Activated naive CD4-positive, alpha-beta T cell treated with anti-CD3 and anti-CD28 coated beads, Interleukin-2, amount 10 ng/mL, durations not matched to agents 7 days and 5 days (primary cell): Measurements from ENCODE around the gene NDOR1.
A peak's percentile ranks its signal among the peaks of the same experiment; 100 is the strongest.

Experiments used
- CTCF ChIA-PET: fragments of 350-600 bp; sonication (Branson Sonifier 250); formaldehyde crosslinking; loops from one replicate; lab custom pipeline; 2021; ENCODE audit warnings: antibody characterized with exemption; lab: Charles Lee
- DNase-seq: peaks from one replicate; pipeline ENCODE4 v3.0.0-alpha.2; 2020
- H3K27ac Mint-ChIP-seq: one replicate; pipeline ENCODE4 v1.8.0; 2021; ENCODE audit warnings: mild to moderate bottlenecking, moderate library complexity, mixed read lengths
- H3K27me3 Mint-ChIP-seq: one replicate; pipeline ENCODE4 v1.8.0; 2021; ENCODE audit warnings: mild to moderate bottlenecking, mixed read lengths
- H3K36me3 Mint-ChIP-seq: one replicate; pipeline ENCODE4 v1.8.0; 2021; ENCODE audit warnings: mixed read lengths
- H3K4me1 Mint-ChIP-seq: one replicate; pipeline ENCODE4 v1.8.0; 2021; ENCODE audit warnings: mixed read lengths
- H3K4me3 Mint-ChIP-seq: one replicate; pipeline ENCODE4 v1.8.0; 2021; ENCODE audit warnings: mild to moderate bottlenecking, moderate library complexity, mixed read lengths
- H3K9me3 Mint-ChIP-seq: one replicate; pipeline ENCODE4 v1.8.0; 2021; ENCODE audit warnings: mixed read lengths

Gene NDOR1

DNA sequence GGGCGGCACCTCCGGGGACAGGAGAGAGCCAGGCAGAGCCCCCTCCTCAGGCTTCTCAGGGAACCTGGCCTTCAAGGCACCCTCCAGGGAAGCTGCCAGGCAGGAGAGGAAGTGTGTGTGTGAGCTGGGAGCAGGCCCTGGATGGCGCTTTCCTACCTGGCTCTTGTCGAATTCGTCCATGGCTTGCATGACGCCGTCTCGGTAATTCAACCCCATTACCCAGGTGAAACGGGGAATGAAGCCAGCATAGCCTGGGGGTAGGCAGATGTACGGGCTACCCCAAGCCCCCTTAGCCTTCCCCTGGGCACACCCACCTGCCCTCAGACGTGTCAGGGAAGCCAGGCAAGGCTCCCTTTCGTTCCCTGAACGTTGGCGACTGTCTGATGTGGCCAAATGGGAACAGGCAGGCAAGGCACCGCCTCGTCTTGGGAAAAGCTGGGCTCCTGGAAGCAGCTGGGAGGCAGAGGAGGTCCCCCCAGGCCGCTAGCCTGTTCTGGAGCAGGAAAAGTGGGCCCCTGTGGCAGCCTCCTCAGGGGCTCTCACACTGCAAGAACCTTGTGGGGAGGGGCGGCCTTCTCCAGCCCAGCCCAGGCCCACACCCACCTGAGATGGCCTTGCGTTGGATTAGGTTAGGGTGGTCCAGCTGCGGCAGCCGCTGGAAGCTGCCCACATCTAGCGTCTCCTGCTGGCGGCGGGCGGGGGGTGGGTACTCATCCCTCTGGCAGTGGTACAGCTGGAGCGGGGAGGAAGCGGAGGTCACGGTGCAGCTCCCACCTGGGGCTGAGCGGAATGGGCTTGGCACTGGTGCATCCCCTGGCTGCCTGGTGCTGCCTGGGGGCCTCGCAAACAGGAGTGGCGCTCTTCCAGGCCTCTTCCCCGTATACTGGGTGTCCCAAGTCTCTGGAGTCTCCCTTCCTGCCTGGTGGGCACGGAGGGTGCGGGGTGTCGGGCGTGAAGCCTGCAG lies 39.3 kb downstream of the NDOR1 start:
- no peak overlapping the region for H3K27ac Mint-ChIP-seq
- peaks cover 22% of the 10 kb centered on the region for H3K4me1 Mint-ChIP-seq
- peaks cover 23% of the 10 kb centered on the region for H3K36me3 Mint-ChIP-seq
- no peak overlapping the region for H3K4me3 Mint-ChIP-seq
- H3K27me3 Mint-ChIP-seq: peaks cover 13% of the 10 kb centered on the region
- no peaks in the 10 kb centered on the region for H3K9me3 Mint-ChIP-seq
- CTCF ChIA-PET: interaction anchor here (0.9 kb wide), 1 partner anchor 14 kb away, joined by 3 read pairs; no protein-coding TSS in a partner anchor
- DNase-seq: no peak

DNA sequence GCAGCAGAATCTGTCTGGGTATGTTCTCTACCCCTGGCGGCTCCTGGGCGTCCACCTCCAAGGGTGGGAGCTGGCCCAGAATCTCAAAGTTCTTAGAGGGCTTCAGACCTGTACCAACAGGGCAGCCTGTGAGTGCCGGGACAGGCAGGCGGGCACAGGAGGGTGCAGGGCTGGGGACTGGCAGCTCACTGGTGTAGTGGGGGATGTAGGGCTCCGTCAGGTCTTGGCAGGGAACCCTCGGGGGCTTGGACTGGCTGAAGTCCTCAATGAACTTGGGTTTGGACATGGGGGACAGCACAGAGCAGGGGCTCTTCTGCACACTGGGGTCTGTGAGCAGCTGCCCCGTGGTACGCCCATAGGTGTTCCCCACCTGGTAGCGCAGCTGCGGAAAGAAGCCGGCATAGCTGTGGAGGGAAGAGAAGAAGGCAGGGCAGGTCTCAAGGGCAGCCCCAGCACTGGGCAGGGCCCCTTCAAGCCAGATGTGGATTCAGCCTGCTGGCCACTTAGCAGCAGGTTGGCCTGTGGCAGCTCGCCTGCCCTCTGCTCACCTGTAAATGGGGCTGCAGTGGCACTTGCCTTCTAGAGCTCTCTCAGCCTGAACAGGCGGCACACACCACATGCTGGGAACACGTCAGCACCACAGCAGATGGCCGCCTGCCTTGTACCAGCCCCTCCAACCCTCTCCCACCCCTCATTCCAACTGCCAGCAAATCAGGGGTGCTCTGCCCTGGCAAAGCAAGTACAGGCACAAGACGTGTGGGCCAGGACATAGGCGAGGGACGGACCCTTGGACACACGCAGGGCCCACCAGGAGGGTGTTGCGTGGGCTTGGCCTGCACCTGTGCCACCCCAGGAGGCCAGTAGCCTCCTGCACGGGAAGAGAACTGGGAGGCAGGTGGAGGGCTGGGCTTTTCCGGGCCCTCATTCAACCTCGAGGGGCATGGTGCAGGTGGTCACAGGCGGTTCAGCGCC lies 40.2 kb downstream of the NDOR1 start:
- Mint-ChIP-seq H3K27me3 (peaks cover 18% of the 10 kb centered on the region), H3K27ac (no peak overlapping the region), H3K4me3 (no peak overlapping the region), H3K9me3 (no peaks in the 10 kb centered on the region), H3K36me3 (peaks cover 23% of the 10 kb centered on the region), H3K4me1 (peaks cover 20% of the 10 kb centered on the region)
- CTCF ChIA-PET: interaction anchor here (0.9 to 1.9 kb wide), 2 partner anchors 9 to 13 kb away, joined by 3 to 5 read pairs; no protein-coding TSS in a partner anchor
- DNase-seq: no peak

DNA sequence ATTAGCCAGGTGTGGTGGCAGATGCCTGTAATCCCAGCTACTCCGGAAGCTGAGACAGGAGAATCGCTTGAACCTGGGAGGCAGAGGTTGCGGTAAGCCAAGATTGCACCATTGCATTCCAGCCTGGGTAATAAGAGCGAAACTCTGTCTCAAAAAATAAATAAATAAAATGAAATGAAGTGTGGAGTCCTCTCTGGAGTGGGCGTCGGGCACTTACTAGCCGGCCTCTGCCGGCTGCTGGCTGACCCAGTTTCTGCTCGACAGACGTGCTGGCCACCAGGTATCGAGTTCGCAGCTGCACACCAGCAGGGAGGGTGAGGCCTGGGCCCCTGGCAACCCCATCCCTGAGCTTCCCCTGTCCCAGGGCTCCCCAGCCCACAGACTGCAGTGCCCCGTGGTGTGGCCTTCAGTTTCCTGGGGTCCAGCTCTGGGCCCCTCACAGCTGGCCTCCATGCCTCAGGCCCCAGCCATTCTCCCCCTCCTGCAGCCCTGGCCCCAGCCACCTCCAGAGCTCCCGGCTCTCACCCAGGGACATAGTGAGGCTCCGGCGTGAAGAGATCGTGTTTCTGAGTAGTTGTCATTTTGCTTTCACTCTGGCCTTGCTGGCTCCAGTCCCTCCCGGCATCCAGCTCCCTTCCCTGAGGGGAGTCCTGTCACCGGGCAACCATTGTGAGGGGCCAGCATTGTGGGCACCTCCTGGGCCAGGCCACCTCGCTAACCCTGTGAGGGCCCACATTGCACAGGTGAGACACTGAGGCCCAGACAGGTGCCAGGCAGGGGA lies 41.8 kb downstream of the NDOR1 start:
- H3K4me1 Mint-ChIP-seq: peaks cover 14% of the 10 kb centered on the region
- DNase-seq: no peak
- H3K9me3 Mint-ChIP-seq: no peaks in the 10 kb centered on the region
- peaks cover 14% of the 10 kb centered on the region for H3K27me3 Mint-ChIP-seq
- CTCF ChIA-PET: interaction anchor here (0.9 to 1.9 kb wide), 2 partner anchors 9 to 11 kb away, joined by 3 to 5 read pairs; no protein-coding TSS in a partner anchor
- H3K36me3 Mint-ChIP-seq: peaks cover 15% of the 10 kb centered on the region
- H3K4me3 Mint-ChIP-seq: no peak overlapping the region
- H3K27ac Mint-ChIP-seq: no peak overlapping the region

DNA sequence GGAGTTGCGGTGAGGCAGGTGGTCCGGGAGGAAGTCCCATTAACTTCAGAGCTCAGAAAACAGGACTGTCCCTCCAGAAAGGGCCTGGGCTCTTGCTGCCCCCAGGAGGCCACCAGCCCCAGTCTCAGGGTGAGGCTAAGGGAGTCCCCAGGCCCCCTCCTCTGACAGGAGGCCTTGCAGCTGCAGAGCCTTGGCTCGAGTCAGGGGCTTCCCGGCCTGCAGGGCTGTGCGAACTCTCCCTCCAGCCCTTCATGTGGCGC lies 42.3 kb downstream of the NDOR1 start:
- Mint-ChIP-seq H3K4me1 (peaks cover 9% of the 10 kb centered on the region), H3K27ac (no peak overlapping the region), H3K4me3 (no peak overlapping the region), H3K36me3 (peaks cover 10% of the 10 kb centered on the region), H3K9me3 (no peaks in the 10 kb centered on the region), H3K27me3 (peaks cover 14% of the 10 kb centered on the region)
- CTCF ChIA-PET: interaction anchor here (1.9 kb wide), 1 partner anchor 11 kb away, joined by 5 read pairs; no protein-coding TSS in a partner anchor
- DNase-seq: no peak

DNA sequence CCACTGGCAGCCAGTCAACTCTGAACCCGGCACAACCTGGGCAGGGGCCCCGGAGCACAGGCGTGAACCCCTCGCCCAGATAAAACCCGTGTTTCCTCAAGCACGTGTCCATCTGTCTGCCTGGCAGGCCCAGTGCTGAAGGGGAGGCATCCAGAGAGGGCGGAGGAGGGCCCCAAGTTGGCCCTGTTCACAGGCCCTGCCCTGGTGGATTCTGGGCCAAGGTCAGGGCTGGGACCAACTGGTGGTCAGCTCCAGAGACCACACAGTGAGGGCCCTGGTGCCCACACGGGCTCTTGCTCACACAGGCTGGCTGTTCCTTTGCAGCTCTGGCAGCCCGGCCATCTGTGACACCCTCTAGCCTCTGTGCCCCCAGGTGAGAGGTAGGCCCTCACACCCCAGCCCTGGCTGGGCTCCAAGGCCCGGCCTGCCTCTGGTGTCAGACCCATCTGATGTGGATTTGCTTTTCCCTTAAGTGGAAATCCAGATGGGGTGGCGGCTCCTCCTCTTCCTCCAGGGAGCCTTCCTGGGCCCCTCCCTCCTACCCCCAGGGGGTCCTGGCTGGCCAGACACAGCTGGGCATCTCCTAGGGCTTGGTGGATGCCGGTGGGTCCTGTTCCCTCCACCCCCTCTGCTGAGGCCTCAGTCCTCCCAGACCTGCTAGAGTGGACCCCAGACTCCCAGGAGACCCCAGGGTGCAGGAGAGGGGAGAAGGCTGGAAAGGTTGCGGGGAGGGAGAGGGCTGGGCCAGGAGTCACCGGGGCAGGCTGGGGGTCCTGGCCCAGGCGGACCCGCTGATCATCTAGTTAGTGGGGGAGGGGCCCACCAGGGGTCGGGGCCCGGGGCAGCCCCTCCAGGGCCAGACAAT lies 45.1 kb downstream of the NDOR1 start:
- Mint-ChIP-seq H3K27me3 (peaks cover 19% of the 10 kb centered on the region), H3K4me3 (no peak overlapping the region), H3K4me1 (peaks cover 4% of the 10 kb centered on the region), H3K27ac (no peak overlapping the region), H3K9me3 (no peaks in the 10 kb centered on the region), H3K36me3 (peaks cover 2% of the 10 kb centered on the region)
- CTCF ChIA-PET: interaction anchor here (1.6 kb wide), 1 partner anchor 14 kb away, joined by 3 read pairs; no protein-coding TSS in a partner anchor
- DNase-seq: no peak

DNA sequence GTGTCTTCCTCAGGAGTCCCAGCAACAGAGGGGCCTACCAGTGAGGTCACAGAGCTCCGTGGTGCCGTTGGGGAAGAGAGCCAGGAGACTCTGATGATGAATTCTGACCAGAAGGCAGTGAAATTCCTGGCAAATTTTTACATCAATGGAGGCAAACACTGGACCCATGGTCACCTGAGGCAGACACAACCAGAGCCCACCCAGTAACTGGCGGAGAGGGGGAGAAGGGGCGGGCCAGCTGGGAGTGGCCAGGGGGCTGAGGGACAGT lies 45.6 kb downstream of the NDOR1 start, which contains the start of gene STPG3:
STPG3 (plus strand) TSS at position 93 of the 268 bp plus-strand sequence; CDS start at position 94, 1 bp downstream.
- no peak for DNase-seq
- peaks cover 8% of the 10 kb centered on the region for H3K4me1 Mint-ChIP-seq
- H3K36me3 Mint-ChIP-seq: peaks cover 3% of the 10 kb centered on the region
- no peaks in the 10 kb centered on the region for H3K9me3 Mint-ChIP-seq
- no peak within 1 kb of the TSS for H3K4me3 Mint-ChIP-seq
- CTCF ChIA-PET: no interaction called here
- H3K27me3 Mint-ChIP-seq: peaks cover 19% of the 10 kb centered on the region
- peak within 1 kb of the TSS; percentile 49 for H3K27ac Mint-ChIP-seq

DNA sequence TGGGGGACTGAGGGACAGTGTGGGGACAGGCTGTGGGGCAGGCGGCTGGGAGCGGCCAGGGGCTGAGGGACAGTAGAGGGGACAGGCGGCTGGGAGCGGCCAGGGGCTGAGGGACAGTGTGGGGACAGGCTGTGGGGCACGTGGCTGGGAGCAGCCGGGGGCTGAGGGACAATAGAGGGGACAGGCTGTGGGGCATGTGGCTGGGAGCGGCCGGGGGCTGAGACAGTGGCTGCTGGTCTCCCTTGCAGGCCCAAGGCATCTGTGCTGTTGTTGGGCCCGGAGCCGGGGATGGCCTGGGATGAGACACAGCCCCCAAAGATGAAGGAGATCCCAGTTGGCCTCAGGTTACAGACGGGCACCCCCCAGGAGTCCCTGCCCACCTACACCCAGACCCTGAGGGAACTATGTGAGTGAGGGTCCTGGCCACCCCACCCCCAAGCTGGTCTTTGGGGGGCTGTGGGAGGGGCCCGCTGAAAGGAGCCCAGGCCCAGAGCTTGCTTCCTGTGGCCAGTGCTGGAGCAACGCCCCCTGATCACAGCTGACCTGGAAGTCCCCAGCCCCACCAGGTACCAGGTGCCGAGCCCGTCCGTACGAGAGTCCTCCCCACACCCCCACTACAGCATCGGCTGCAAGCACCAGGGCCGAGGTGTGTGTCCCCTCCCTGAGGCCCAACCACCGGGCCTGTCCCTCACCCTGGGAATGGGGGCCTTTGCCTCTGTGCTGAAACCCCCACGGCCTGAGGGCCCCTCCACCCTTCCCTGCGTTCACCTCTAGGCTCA lies 46.2 kb downstream of the NDOR1 start:
- Mint-ChIP-seq H3K27me3 (peaks cover 19% of the 10 kb centered on the region), H3K9me3 (no peaks in the 10 kb centered on the region), H3K4me1 (peaks cover 14% of the 10 kb centered on the region), H3K27ac (no peak overlapping the region), H3K4me3 (no peak overlapping the region), H3K36me3 (peaks cover 8% of the 10 kb centered on the region)
- DNase-seq: no peak
- CTCF ChIA-PET: no interaction called here

DNA sequence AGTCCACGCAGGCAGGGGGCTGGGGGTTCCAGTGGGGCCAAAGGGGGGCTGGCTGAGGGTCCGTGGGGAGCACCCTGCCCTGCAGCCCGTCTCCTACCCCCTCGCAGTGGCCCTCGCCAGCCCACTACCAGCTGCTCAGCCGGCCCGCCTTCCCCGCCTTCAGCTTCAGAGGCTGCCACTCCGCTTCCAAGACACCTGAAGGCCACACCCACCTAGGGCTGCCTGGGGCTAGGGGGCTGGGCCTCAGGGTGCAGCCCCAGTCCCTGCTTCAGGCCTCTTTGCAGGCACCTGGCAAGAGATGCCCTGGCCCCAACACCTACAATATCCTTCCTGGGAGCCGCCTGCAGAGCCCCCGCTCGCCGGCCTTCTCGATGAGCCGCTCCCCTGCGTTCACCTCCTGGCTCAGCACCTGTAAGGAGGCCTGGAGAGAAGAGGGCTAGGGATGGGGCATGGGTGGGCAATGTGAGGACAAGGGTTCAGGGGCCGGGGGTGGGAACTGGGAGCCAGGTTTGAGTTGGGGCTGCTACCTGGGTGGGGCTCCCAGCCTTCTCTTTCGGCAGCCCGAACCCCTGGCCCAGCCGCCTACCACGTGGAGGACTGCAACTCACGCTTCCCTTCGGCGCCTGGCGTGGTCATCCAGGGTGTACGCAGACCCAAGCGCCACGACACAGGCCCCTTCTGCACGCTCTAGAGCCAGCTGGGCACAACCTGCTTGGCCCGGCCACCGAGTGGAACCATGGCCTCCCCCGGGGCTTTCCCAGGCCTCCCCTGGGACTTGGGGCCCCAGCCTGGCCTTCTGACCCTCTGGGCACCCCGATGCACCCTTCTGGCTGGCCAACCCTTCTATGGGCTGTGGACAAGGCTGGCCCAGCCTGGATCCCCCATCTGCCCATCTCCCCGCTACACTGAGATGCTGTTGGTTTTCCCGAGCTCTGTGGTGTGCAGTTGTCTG lies 47.3 kb downstream of the NDOR1 start:
- peaks cover 16% of the 10 kb centered on the region for H3K27me3 Mint-ChIP-seq
- H3K27ac Mint-ChIP-seq: no peak overlapping the region
- CTCF ChIA-PET: interaction anchor here (2.1 kb wide), 1 partner anchor 16 kb away, joined by 11 read pairs; no protein-coding TSS in a partner anchor
- DNase-seq: no peak
- H3K4me3 Mint-ChIP-seq: no peak overlapping the region
- peaks cover 10% of the 10 kb centered on the region for H3K36me3 Mint-ChIP-seq
- H3K9me3 Mint-ChIP-seq: no peaks in the 10 kb centered on the region
- H3K4me1 Mint-ChIP-seq: peaks cover 19% of the 10 kb centered on the region

DNA sequence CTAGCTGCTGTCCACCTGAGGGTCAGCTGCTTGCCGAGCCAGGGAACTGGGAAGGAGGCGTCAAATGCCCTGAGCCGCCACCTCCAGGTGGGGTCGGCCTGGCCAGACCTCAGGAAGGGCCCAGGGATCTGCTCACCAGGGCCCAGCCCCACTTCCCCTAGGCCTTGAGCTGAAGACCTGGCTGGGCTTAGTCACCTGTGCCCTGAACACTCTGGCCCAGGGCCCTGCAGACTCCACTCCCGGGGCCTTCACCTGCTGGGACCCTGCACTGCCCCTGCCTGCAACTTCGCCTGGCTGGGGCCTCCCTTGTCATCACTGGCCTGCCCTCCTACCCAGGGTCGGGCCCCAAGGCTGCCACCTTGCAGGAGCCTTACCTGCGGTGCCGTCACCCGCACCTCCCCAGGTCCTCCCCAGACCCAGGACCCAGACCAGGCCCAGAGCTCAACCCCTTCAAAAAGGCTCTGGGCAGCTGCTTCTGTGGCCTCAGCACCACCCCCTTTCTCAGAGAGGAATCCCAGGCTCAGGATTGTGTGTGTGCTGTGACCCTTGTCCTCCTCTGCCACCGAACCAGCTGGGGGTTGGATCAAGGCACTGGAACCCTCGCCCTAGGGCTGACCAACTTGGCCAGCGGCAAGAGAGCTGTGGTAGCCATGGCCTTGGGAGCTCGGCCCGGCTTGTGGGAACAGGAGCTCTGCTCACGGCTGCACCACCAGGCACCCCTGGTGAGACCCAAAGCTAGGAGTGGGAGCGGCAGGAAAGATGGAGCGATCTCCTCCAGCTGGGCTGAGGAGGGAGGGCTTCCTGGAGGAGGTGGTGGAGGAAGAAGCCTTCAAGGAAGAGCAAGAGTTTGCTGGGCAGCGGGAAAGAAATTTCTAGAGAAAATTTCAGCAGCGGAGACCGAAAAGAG lies 48.5 kb downstream of the NDOR1 start:
- H3K27me3 Mint-ChIP-seq: peaks cover 16% of the 10 kb centered on the region
- CTCF ChIA-PET: interaction anchor here (1.0 to 2.1 kb wide), 4 partner anchors 11 to 33 kb away, joined by 3 to 11 read pairs (median 4); no protein-coding TSS in a partner anchor
- no peak for DNase-seq
- peaks cover 19% of the 10 kb centered on the region for H3K4me1 Mint-ChIP-seq
- H3K27ac Mint-ChIP-seq: peak overlapping the region; percentile 69
- H3K9me3 Mint-ChIP-seq: no peaks in the 10 kb centered on the region
- H3K36me3 Mint-ChIP-seq: peaks cover 14% of the 10 kb centered on the region
- peak overlapping the region; percentile 78 for H3K4me3 Mint-ChIP-seq

DNA sequence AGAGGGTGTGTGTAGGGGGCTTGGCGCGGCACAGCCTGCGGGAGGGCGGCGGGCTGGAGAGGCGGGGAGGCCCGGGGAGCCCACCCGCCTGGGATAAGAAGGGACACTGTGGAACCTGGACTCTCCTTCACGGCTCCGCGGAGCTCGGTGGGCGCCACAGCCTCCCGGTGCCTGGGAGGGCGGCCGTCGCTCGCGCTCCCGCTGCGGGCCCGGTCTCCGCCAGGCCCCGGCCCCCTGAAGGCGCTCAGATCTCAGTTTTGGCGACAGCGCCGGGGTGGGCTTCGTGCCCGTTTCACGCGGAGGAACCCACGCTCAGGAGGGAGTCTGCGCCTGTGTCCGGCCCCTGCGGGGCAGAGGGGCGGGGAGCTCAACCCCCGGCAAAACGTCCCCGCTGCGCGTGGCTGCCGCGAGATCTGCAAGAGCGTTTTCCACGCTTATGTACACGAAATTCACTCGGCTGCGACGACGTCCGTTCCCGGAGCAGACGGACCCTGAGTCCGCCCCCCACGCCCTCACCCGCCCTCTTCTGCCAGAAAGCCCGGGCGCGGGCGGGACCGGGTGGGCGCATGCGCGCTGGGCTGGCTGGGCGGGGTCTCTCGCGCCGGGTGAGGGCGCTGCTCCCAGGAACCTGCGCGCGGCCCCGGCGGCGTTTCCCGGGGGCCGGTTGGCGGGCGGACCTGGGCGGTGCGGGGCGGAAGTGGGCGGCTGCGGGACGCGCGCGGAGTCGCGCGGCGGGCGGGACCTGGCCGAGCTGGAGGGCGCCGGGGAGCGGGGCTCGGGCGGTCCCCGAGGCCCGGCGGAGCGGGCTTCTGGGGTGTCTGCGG lies 49.3 kb downstream of the NDOR1 start, which contains the start of gene NELFB:
NELFB (plus strand) TSS at position 704 of the 824 bp plus-strand sequence.
- CTCF ChIA-PET: interaction anchor here (1.0 to 2.1 kb wide), 4 partner anchors 12 to 32 kb away, joined by 3 to 11 read pairs (median 4); no protein-coding TSS in a partner anchor
- peaks cover 19% of the 10 kb centered on the region for H3K4me1 Mint-ChIP-seq
- peaks cover 9% of the 10 kb centered on the region for H3K27me3 Mint-ChIP-seq
- peak; percentile 96 for DNase-seq
- peak within 1 kb of the TSS; percentile 91 for H3K4me3 Mint-ChIP-seq
- peaks cover 18% of the 10 kb centered on the region for H3K36me3 Mint-ChIP-seq
- H3K27ac Mint-ChIP-seq: peak within 1 kb of the TSS; percentile 87
- H3K9me3 Mint-ChIP-seq: no peaks in the 10 kb centered on the region
